ENCODE results near the gene KSR1.

GRCh38 chr17:27640790-27641189, 184.5 kb downstream of the KSR1 start:
- TF ChIP-seq RARB (CRISPR knock-in tag; IDR thresholded peaks at IDR 0.05) (no peak), TOX (CRISPR knock-in tag; IDR thresholded peaks at IDR 0.05; ENCODE audit: borderline replicate concordance) (no peak), ZNF565 (CRISPR knock-in tag; conservative IDR thresholded peaks at IDR 0.05; ENCODE audit: low read depth) (no peak), TCF4 (CRISPR knock-in tag; IDR thresholded peaks at IDR 0.05; ENCODE audit: borderline replicate concordance) (no peak), ZFP3 (CRISPR knock-in tag; IDR thresholded peaks at IDR 0.05) (no peak)

All from SK-N-SH treated with all-trans-retinoic acid at 6 μM for 48 hours (cell line).